GM21526 (cell line): ENCODE data around the gene KCNJ15.
"Not testable (repeated sequence)": the region's sequence is repeated elsewhere in the genome, so short reads cannot be mapped to it uniquely, and the experiment has no call there.

Experiments
- ATAC-seq: cut with Tn5 transposase; IDR thresholded peaks from one replicate; pipeline ENCODE4 v1.9.1; 2021; ENCODE audit warnings: moderate library complexity; ENCODE audit not compliant: unreplicated experiment, low FRiP score

KCNJ15 gene

DNA sequence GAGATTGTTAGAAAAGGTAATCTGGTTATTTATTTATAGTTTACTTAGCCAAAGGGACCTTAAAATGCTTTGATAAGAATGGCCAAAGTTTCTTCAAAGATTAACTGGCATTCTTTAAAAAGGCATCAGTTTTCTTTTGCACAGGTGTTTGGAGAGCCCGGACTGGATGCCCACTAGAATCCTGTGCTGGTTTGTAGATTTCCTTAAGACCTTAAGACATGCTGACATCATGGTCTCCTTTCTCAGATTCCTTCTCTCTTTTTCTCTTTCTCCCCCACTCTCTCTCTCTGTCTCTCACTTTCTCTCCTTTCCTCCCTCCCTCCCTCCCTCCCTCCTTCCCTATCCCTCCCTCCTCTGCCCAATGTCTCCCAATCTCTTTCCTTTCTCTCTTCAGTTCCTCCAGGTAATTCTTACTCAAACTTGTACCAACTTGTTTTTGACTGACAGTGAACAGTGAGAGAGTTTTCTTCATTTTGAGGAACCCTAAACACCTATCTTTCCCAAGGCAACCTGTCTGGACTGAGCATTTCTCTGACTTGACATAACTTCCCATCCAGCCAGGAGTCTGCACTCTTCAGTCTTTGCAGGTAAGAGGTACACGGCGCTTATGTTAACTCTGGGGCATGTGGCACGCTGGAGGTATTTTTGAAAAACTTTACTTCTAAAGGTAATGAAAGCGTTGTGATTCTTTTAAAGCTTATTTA is at the start of gene KCNJ15:
TSS of gene KCNJ15 (plus strand) at position 393 of the 704 bp plus-strand sequence. CDS start 42,271 bp downstream, outside the sequence.
- ATAC-seq, result no peak

DNA sequence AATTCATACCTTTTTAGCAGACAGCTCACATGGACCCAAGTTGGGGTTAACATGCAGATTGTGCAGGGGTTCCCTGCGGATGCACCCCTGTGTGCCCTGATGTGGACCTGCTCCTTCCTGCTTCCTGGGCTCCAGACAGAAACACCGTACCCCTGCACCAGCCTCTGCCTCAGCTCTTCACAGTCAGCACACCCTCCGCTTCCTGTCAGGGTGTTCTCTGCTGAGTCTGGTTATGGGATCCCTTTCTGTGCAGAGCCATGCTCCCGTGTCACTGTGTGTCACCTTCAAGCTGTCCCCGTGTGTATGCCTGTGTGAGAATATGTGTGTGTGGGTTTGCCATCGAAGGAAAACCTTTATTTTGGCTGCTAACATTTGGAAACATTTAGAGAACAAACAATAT is 48.7 kb upstream of the KCNJ15 start:
- ATAC-seq, result no peak

DNA sequence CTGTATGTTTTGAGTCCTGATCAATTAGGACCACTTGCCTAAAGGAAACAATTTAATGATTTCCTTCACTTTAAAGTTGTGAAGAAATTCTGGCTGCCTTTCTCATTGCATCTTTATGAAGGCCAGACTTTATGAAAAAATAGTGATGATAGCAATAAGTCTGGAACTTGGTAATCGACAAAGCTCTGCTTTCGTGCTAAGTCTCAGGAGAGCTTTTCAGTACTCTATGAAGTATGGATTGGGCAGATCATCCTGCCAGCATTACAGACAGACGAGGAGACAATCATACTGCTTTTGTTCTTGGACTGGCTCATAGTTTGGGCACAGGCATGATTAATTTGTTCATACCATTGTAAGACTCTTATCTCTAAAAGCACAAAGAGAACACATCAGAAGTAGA is 45.5 kb upstream of the KCNJ15 start:
- ATAC-seq, result no peak

DNA sequence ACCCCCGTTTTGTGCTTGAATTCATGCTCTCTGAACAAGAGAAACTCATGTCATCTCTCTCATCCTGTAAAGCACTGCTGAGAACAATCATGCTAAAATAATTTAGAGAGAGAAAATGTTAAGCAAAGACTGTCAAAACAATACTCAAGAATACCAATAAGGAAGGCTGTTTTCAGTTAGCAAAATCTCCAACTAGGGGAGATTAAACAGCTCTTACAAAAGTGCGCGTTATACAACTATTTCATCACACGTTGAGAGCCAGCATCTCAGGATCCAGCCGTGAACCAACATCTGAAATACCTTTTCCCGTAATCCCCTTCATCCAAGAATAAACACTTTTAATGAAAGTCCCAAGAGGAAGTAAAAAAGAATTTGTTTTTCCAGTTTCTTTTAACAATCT is 44.1 kb upstream of the KCNJ15 start:
- no peak for ATAC-seq

- ATAC-seq, result peak; percentile 53
These were observed 37.7 kb upstream of the KCNJ15 start for GRCh38 chr21:38219049-38219628.

GRCh38 chr21:38220270-38220737 is 36.5 kb upstream of the KCNJ15 start:
- no peak for ATAC-seq

GRCh38 chr21:38221594-38221993 is 35.2 kb upstream of the KCNJ15 start:
- no peak for ATAC-seq

GRCh38 chr21:38223893-38224540 is 32.8 kb upstream of the KCNJ15 start:
- ATAC-seq, result no peak

DNA sequence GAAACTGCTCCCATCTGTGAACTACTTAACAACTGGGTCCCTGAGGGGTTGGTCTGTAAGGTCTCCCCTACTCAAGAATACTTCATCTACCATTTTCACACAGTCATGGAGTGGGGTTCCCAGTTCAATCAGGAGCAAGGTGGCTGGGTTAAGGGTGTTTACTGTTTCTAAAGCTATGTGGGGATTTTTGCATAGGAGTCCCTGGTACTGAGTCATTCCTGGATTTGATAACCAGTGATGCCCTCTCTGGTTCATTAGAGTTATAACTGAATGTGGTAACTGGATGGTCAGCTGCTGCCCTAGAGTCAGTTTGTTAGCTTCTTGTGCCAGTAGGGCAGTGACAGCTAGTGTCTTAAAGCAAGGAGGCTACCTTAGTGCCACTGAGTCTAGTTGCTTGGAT is 29.4 kb upstream of the KCNJ15 start:
- ATAC-seq, result no peak

GRCh38 chr21:38228115-38228514 is 28.7 kb upstream of the KCNJ15 start:
- ATAC-seq, result no peak

DNA sequence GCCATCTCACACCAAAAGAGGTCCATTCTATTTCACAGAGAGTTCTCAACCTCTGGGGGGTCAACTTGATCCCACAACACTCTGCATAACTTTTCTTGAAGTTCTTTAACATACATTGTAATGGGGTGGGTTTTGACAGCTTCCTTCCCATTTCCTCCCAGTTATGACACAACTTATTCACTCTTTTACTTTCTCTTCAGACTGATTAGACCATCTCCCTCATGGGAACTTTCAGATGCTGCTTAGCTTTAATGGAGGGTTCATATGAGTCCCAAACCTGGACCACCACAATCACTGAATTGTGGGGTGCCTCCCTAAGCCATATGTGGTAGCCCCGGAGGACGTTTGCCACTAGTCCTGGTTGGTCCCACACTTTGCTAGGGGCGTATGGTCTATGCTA is 28.3 kb upstream of the KCNJ15 start:
- ATAC-seq, result no peak

DNA sequence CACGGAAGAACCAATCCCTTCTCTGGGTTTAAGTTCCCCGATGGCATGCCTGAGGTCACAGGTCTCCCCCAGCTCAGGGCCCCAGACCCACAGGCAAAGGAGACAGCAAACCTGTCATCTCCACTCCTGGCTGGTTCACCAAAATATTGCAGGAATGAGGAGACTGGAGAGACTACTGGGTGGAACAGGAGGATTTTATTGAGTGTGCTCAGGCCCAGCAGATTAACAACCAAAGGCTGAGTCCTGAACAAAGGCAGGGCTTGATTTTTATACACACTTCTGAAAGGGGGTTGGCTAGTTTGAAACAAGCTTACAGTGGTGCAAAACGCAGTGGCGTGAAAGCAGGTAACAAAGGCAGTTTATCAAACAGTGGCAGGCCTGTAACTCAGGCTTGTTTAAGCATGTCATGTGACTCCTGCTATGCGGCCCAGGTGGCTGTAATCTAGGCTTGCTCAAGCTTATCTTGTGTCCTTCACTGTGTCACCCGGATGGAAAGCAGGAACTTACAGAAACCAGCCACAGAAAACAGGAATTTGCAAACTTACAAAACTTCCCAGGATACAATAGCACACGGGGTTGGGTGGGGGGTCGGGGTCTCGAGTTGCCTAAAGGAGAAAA is 27.4 kb upstream of the KCNJ15 start:
- no peak for ATAC-seq

- no peak for ATAC-seq
These were observed 22.2 kb upstream of the KCNJ15 start for GRCh38 chr21:38234395-38235142.

GRCh38 chr21:38235251-38235650 is 21.5 kb upstream of the KCNJ15 start:
- ATAC-seq, result not testable (repeated sequence)

GRCh38 chr21:38236232-38236631 is 20.6 kb upstream of the KCNJ15 start:
- no peak for ATAC-seq

GRCh38 chr21:38239672-38240071 is 17.1 kb upstream of the KCNJ15 start:
- no peak for ATAC-seq

DNA sequence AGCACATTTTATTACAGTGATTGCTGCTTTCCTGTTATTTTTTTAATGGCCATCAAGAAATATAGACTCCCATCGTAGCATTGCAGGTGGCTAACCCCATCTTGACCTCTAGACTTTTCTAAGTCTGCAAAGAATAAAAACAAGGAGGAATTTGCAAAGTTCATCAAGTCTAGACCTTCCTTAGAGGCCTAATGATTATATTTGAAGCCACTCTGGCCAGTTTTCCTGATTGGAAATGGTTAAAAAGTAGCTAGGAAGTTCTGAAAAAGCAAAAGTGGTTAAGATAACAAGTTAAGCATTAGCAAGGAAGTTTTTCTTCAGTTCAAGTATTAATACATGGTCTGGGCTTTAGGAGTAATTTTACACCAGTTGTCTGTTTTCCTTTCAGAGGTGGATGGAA is 16.7 kb upstream of the KCNJ15 start:
- ATAC-seq, result no peak

GRCh38 chr21:38241029-38241740 is 15.6 kb upstream of the KCNJ15 start:
- ATAC-seq, result no peak

GRCh38 chr21:38242061-38242460 is 14.7 kb upstream of the KCNJ15 start:
- no peak for ATAC-seq
